Natural killer cell (primary cell): ENCODE data around the gene CACYBP. TPM values are rescaled to one million over a fixed set of nuclear protein-coding genes. Genes with fewer than 3 reads are reported as not detected.

ENCODE experiments used
- ATAC-seq, 3 donors: fragments of 150-1000 bp in 2 of 3; fragments of 200-7000 bp in 1 of 3; cut with Tn5 transposase; 1 replicate in 1 of 3; 2 replicates in 2 of 3; pipeline ENCODE4 v1.10.0; 2021; ENCODE audit warnings: mild to moderate bottlenecking in 2 of 3, moderate library complexity in 2 of 3
- DNase-seq, 2 donors: peaks; one replicate each; pipeline versions ENCODE4 v3.0.0 to v3.0.0-alpha.2; 2013 to 2021; ENCODE audit warnings: mixed read lengths in 1 of 2
- H3K27ac ChIP-seq: one replicate; pipeline ENCODE4 v1.5.1; 2013; ENCODE audit warnings: mild to moderate bottlenecking, low read length
- H3K27me3 ChIP-seq: one replicate; pipeline ENCODE4 v1.6.1; 2013; ENCODE audit warnings: low read length; ENCODE audit not compliant: control insufficient read depth, insufficient read depth
- H3K36me3 ChIP-seq: one replicate; pipeline ENCODE4 v1.6.1; 2013; ENCODE audit warnings: low read length; ENCODE audit not compliant: control insufficient read depth, insufficient read depth
- H3K4me1 ChIP-seq: one replicate; pipeline ENCODE4 v1.6.1; 2013; ENCODE audit warnings: low read length; ENCODE audit not compliant: control insufficient read depth, insufficient read depth
- H3K4me3 ChIP-seq: one replicate; pipeline ENCODE4 v1.5.1; 2013; ENCODE audit warnings: low read length
- H3K9me3 ChIP-seq: one replicate; pipeline ENCODE4 v1.6.1; 2013; ENCODE audit warnings: low read length; ENCODE audit not compliant: control insufficient read depth, insufficient read depth
- H3K27ac Mint-ChIP-seq, 2 donors: one replicate each; pipeline ENCODE4 v1.8.0; 2022; ENCODE audit warnings: mild to moderate bottlenecking in 2 of 2, mixed read lengths in 2 of 2, moderate library complexity in 1 of 2
- H3K27me3 Mint-ChIP-seq, 2 donors: one replicate each; pipeline ENCODE4 v1.8.0; 2022; ENCODE audit warnings: low read depth in 2 of 2, mixed read lengths in 2 of 2
- H3K36me3 Mint-ChIP-seq: one replicate; pipeline ENCODE4 v1.8.0; 2022; ENCODE audit warnings: mixed read lengths
- H3K4me1 Mint-ChIP-seq, 2 donors: one replicate each; pipeline ENCODE4 v1.8.0; 2022; ENCODE audit warnings: mixed read lengths in 2 of 2
- H3K4me3 Mint-ChIP-seq: one replicate; pipeline ENCODE4 v1.8.0; 2022; ENCODE audit warnings: mild to moderate bottlenecking, moderate library complexity, mixed read lengths
- H3K9me3 Mint-ChIP-seq, 2 donors: one replicate each; pipeline ENCODE4 v1.8.0; 2022; ENCODE audit warnings: mixed read lengths in 2 of 2
- CTCF ChIP-seq: fragments of 200-600 bp; IDR thresholded peaks from one replicate; pipeline ENCODE4 v1.8.0; 2022; ENCODE audit warnings: antibody characterized with exemption
- WGBS: methylation state at CpG from one replicate; pipeline ENCODE4 v1.1.7; 2013; ENCODE audit warnings: missing lambda C conversion rate; ENCODE audit not compliant: insufficient coverage; 5-methylcytosine and 5-hydroxymethylcytosine counted together
- intact Hi-C: fragments of 100-400 bp; cut with micrococcal nuclease; formaldehyde crosslinking; loops from one replicate; pipeline ENCODE4 v1.14.2; 2022
- total RNA-seq, 4 donors: library from RNA; stranded (reverse); fragments of 120-200 nt in 1 of 4; gene quantifications; one replicate each; pipeline versions ENCODE4 v1.2.3 to v1.2.4, GENCODE V29; 2013 to 2022

The CACYBP gene
- total RNA-seq, 3 donors from 2014 or later (not counting 1 experiment from before 2014, with no cell fraction given), result 43.8 to 55.4 (median 51.9) TPM

- no peaks in the 10 kb centered on the region for H3K36me3 ChIP-seq
- peak in 1 of 2 donors; percentile 25 for DNase-seq
- H3K27ac ChIP-seq, result peak overlapping the region; percentile 67
- no peaks in the 10 kb centered on the region for H3K9me3 ChIP-seq
- TF ChIP-seq CTCF, result no peak
- H3K4me3 Mint-ChIP-seq, result peak overlapping the region; percentile 82
- H3K36me3 Mint-ChIP-seq, result no peaks in the 10 kb centered on the region
- peak overlapping the region; percentile 90 to 99 for H3K27ac Mint-ChIP-seq
- ATAC-seq, result no peak
- peaks cover 64 to 71% of the 10 kb centered on the region in 2 donors for H3K4me1 Mint-ChIP-seq
- H3K4me3 ChIP-seq, result peak overlapping the region; percentile 4
- H3K27me3 ChIP-seq, result no peaks in the 10 kb centered on the region
- WGBS, result no CpG with 5 or more reads among the region's 1 CpG
- no peaks in the 10 kb centered on the region for H3K9me3 Mint-ChIP-seq
- no peaks in the 10 kb centered on the region for H3K27me3 Mint-ChIP-seq
- H3K4me1 ChIP-seq, result peaks cover 29% of the 10 kb centered on the region
- intact Hi-C loops, result loop anchor here (10.0 kb wide), 1 partner anchor 941 kb away; the partner anchor contains the start of gene RC3H1
Observed at GRCh38 chr1:174966008-174966572, 33.7 kb upstream of the CACYBP start.

GRCh38 chr1:174967845-174968705 lies 31.7 kb upstream of the CACYBP start:
- no peaks in the 10 kb centered on the region for H3K27me3 ChIP-seq
- H3K4me3 ChIP-seq, result no peak overlapping the region
- peak overlapping the region; percentile 88 for H3K4me3 Mint-ChIP-seq
- no peaks in the 10 kb centered on the region for H3K9me3 Mint-ChIP-seq
- intact Hi-C loops, result loop anchor here (1.0 to 10.0 kb wide), 3 partner anchors 31 to 943 kb away; partner anchors contain the start of genes CACYBP and RC3H1
- WGBS, result 50% methylated on average over 2 of the region's 4 CpGs
- H3K9me3 ChIP-seq, result no peaks in the 10 kb centered on the region
- H3K27me3 Mint-ChIP-seq, result no peaks in the 10 kb centered on the region
- peak overlapping the region; percentile 90 to 99 for H3K27ac Mint-ChIP-seq
- H3K27ac ChIP-seq, result peak overlapping the region; percentile 67
- TF ChIP-seq CTCF, result no peak
- H3K4me1 ChIP-seq, result peaks cover 39% of the 10 kb centered on the region
- H3K36me3 ChIP-seq, result no peaks in the 10 kb centered on the region
- peaks cover 77 to 83% of the 10 kb centered on the region in 2 donors for H3K4me1 Mint-ChIP-seq
- DNase-seq, result peak in 1 of 2 donors; percentile 65
- H3K36me3 Mint-ChIP-seq, result no peaks in the 10 kb centered on the region
- peak; percentile 11 to 46 (median 12) for ATAC-seq

GRCh38 chr1:174968750-174969244 lies 30.9 kb upstream of the CACYBP start:
- Histone ChIP-seq H3K9me3 (no peaks in the 10 kb centered on the region), H3K4me3 (no peak overlapping the region), H3K36me3 (no peaks in the 10 kb centered on the region), H3K4me1 (peaks cover 39% of the 10 kb centered on the region), H3K27ac (peak overlapping the region; percentile 67), H3K27me3 (no peaks in the 10 kb centered on the region)
- intact Hi-C loops, result loop anchor here (1.0 to 10.0 kb wide), 3 partner anchors 31 to 944 kb away; partner anchors contain the start of genes CACYBP and RC3H1
- 4% methylated on average over 5 of the region's 5 CpGs for WGBS
- DNase-seq (peak in 1 of 2 donors; percentile 89), ATAC-seq (peak; percentile 36 to 65 (median 53))
- Mint-ChIP-seq H3K9me3 (no peaks in the 10 kb centered on the region), H3K27me3 (no peaks in the 10 kb centered on the region), H3K4me3 (peak overlapping the region; percentile 88), H3K36me3 (no peaks in the 10 kb centered on the region), H3K27ac (peak overlapping the region; percentile 90 to 99), H3K4me1 (peaks cover 73 to 76% of the 10 kb centered on the region in 2 donors)
- no peak for TF ChIP-seq CTCF
